Mesenchymal stem cell (in vitro differentiated cells and primary cell): ENCODE measurements around the gene SPATS2L.

Experiments used
- DNase-seq: peaks from one replicate; pipeline ENCODE4 v3.0.0-alpha.2; 2013
- H2AFZ ChIP-seq: one replicate; pipeline ENCODE4 v1.6.1; 2013; ENCODE audit warnings: low read depth, mild to moderate bottlenecking, control low read depth, inconsistent platforms, low read length, moderate library complexity
- H2AK5ac ChIP-seq: 2 replicates; pipeline ENCODE4 v1.6.1; 2013; ENCODE audit warnings: low read length, moderate library complexity, mild to moderate bottlenecking, inconsistent platforms; ENCODE audit not compliant: severe bottlenecking
- H2BK120ac ChIP-seq: one replicate; pipeline ENCODE4 v1.6.1; 2013; ENCODE audit warnings: low read depth, mild to moderate bottlenecking, inconsistent platforms, low read length, moderate library complexity
- H2BK12ac ChIP-seq, 2 experiments: one replicate each; pipeline ENCODE4 v1.6.1; 2013; ENCODE audit warnings: inconsistent platforms in 2 of 2, low read length in 2 of 2, mild to moderate bottlenecking in 2 of 2, moderate library complexity in 2 of 2, control low read depth in 1 of 2
- H2BK15ac ChIP-seq: one replicate; pipeline ENCODE4 v1.6.1; 2013; ENCODE audit warnings: mild to moderate bottlenecking, low read depth, inconsistent platforms; ENCODE audit not compliant: poor library complexity, severe bottlenecking
- H2BK5ac ChIP-seq: 2 replicates; pipeline ENCODE4 v1.6.1; 2013; ENCODE audit warnings: low read depth, mild to moderate bottlenecking, low read length, control low read depth, inconsistent platforms; ENCODE audit not compliant: poor library complexity, severe bottlenecking
- H3K14ac ChIP-seq, 2 experiments: one replicate each; pipeline ENCODE4 v1.6.1; 2013; ENCODE audit warnings: inconsistent platforms in 2 of 2, low read length in 2 of 2, control low read depth in 1 of 2, mild to moderate bottlenecking in 1 of 2, moderate library complexity in 1 of 2
- H3K18ac ChIP-seq, 2 experiments: one replicate each; pipeline ENCODE4 v1.6.1; 2013; ENCODE audit warnings: inconsistent platforms in 2 of 2, low read length in 2 of 2, control low read depth in 1 of 2, low read depth in 1 of 2, mild to moderate bottlenecking in 1 of 2
- H3K23ac ChIP-seq, 2 experiments: one replicate each; pipeline ENCODE4 v1.6.1; 2013; ENCODE audit warnings: inconsistent platforms in 2 of 2, low read length in 2 of 2, mild to moderate bottlenecking in 2 of 2, moderate library complexity in 2 of 2, control low read depth in 1 of 2
- H3K27ac ChIP-seq: 2 replicates; pipeline ENCODE4 v1.5.1; 2013; ENCODE audit warnings: mild to moderate bottlenecking, moderate library complexity, low read length, control low read depth, inconsistent platforms; ENCODE audit not compliant: poor library complexity, severe bottlenecking
- H3K27me3 ChIP-seq, 2 experiments: 2 replicates each; pipeline versions ENCODE4 v1.6.1 to v1.7.0; 2013; ENCODE audit warnings: low read length in 2 of 2, mild to moderate bottlenecking in 2 of 2, moderate library complexity in 2 of 2, control low read depth in 1 of 2, inconsistent platforms in 1 of 2; ENCODE audit not compliant: control insufficient read depth in 1 of 2, insufficient read depth in 1 of 2
- H3K36me3 ChIP-seq, 2 experiments: 2 replicates each; pipeline versions ENCODE4 v1.6.1 to v1.7.0; 2013; ENCODE audit warnings: low read length in 2 of 2, control low read depth in 1 of 2, inconsistent platforms in 1 of 2, low read depth in 1 of 2, mild to moderate bottlenecking in 1 of 2; ENCODE audit not compliant: insufficient read depth in 2 of 2, control insufficient read depth in 1 of 2
- H3K4ac ChIP-seq, 2 experiments: one replicate each; pipeline ENCODE4 v1.6.1; 2013; ENCODE audit warnings: inconsistent platforms in 2 of 2, low read length in 2 of 2, mild to moderate bottlenecking in 2 of 2, moderate library complexity in 2 of 2, control low read depth in 1 of 2, low read depth in 1 of 2
- H3K4me1 ChIP-seq: 2 replicates; pipeline ENCODE4 v1.6.1; 2013; ENCODE audit warnings: low read depth, low read length, control low read depth; ENCODE audit not compliant: control insufficient read depth, insufficient read depth
- H3K4me2 ChIP-seq: 2 replicates; pipeline ENCODE4 v1.6.1; 2013; ENCODE audit warnings: low read length, mild to moderate bottlenecking, inconsistent platforms; ENCODE audit not compliant: poor library complexity, severe bottlenecking
- H3K4me3 ChIP-seq, 2 experiments: 2 replicates each; pipeline versions ENCODE4 v1.5.1 to v1.7.0; 2013; ENCODE audit warnings: low read length in 2 of 2, mild to moderate bottlenecking in 2 of 2, control low read depth in 1 of 2, low read depth in 1 of 2; ENCODE audit not compliant: insufficient read depth in 1 of 2
- H3K79me1 ChIP-seq: replicated peaks from 2 replicates; pipeline ENCODE4 v1.6.1; 2013; ENCODE audit warnings: mild to moderate bottlenecking, control low read depth, low read length, inconsistent platforms; ENCODE audit not compliant: poor library complexity, severe bottlenecking
- H3K9ac ChIP-seq: 2 replicates; pipeline ENCODE4 v1.7.0; 2013; ENCODE audit warnings: mild to moderate bottlenecking, low read length, moderate library complexity
- H3K9me3 ChIP-seq: 2 replicates; pipeline ENCODE4 v1.7.0; 2013; ENCODE audit warnings: mild to moderate bottlenecking, low read length; ENCODE audit not compliant: control insufficient read depth
- H4K8ac ChIP-seq: one replicate; pipeline ENCODE4 v1.6.1; 2013; ENCODE audit warnings: inconsistent platforms, mild to moderate bottlenecking, low read length, moderate library complexity
- H4K91ac ChIP-seq: one replicate; pipeline ENCODE4 v1.6.1; 2013; ENCODE audit warnings: mild to moderate bottlenecking, low read length, inconsistent platforms
- WGBS: methylation state at CpG from one replicate; pipeline ENCODE4 v1.1.7; 2013; ENCODE audit warnings: mixed read lengths; 5-methylcytosine and 5-hydroxymethylcytosine counted together

SPATS2L gene

DNA sequence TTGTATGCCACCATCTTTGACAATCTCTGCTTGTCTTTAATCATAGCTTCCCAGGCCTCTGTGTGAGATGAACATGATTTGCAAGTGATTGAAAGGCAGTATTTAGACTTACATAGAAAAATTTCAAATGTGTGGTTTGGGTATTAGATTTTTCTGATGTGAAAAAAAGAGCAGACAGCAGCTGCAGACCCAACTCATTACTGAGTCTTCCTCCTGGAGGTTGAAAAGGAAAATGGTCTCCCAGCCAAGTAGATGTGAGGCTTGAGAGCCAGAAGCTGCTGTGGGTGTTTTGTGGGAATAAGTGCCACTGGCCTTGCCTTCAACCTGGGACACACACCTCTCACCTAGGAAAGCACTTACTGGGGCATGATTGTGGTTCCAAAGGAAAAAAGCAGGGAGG is 110.9 kb downstream of the SPATS2L start:
- Histone ChIP-seq H2BK120ac (no peak overlapping the region), H3K4me3 (no peak overlapping the region), H3K79me1 (peaks cover 20% of the 10 kb centered on the region), H3K4me2 (no peak overlapping the region), H3K18ac (no peak overlapping the region), H3K4me1 (no peaks in the 10 kb centered on the region), H2AFZ (no peak overlapping the region), H3K9me3 (no peaks in the 10 kb centered on the region), H3K27me3 (no peaks in the 10 kb centered on the region), H3K23ac (no peak overlapping the region), H3K14ac (no peak overlapping the region), H4K8ac (no peak overlapping the region), H3K36me3 (peaks cover 24 to 58% of the 10 kb centered on the region in 2 experiments), H2BK5ac (no peak overlapping the region), H2AK5ac (peak overlapping the region; percentile 26), H2BK15ac (no peak overlapping the region), H3K27ac (no peak overlapping the region), H2BK12ac (no peak overlapping the region), H4K91ac (no peak overlapping the region), H3K4ac (no peak overlapping the region), H3K9ac (no peak overlapping the region)
- DNase-seq: no peak

DNA sequence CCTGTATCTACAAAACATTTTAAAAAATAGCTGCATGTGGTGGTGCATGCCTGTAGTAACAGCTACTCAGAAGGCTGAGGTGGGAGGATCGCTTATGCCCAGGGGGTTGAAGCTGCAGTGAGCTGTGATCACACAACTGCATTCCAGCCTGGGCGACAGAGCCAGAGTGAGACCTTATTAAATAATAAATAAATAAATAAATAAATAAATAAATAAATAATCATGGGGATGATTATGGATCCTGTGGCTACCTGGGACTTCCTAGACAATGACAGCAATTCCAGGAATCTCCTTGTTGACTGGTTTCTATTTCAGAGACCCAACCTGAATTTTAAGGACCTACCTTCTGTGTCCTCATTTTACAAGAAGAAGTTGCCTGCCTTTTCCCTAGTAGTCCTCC is 111.9 kb downstream of the SPATS2L start:
- DNase-seq: no peak
- H3K4ac ChIP-seq: no peak overlapping the region
- WGBS: 100% methylated on average over 1 of the region's 2 CpGs
- no peaks in the 10 kb centered on the region for H3K27me3 ChIP-seq
- no peak overlapping the region for H2AFZ ChIP-seq
- H2BK5ac ChIP-seq: no peak overlapping the region
- peaks cover 24 to 63% of the 10 kb centered on the region in 2 experiments for H3K36me3 ChIP-seq
- H2BK12ac ChIP-seq: no peak overlapping the region
- H4K8ac ChIP-seq: no peak overlapping the region
- no peak overlapping the region for H2AK5ac ChIP-seq
- no peak overlapping the region for H3K4me2 ChIP-seq
- H4K91ac ChIP-seq: no peak overlapping the region
- no peaks in the 10 kb centered on the region for H3K9me3 ChIP-seq
- H3K27ac ChIP-seq: no peak overlapping the region
- H3K79me1 ChIP-seq: peaks cover 22% of the 10 kb centered on the region
- no peak overlapping the region for H3K4me3 ChIP-seq
- no peaks in the 10 kb centered on the region for H3K4me1 ChIP-seq
- H2BK15ac ChIP-seq: no peak overlapping the region
- no peak overlapping the region for H3K18ac ChIP-seq
- no peak overlapping the region for H2BK120ac ChIP-seq
- H3K9ac ChIP-seq: no peak overlapping the region
- no peak overlapping the region for H3K14ac ChIP-seq
- no peak overlapping the region for H3K23ac ChIP-seq

DNA sequence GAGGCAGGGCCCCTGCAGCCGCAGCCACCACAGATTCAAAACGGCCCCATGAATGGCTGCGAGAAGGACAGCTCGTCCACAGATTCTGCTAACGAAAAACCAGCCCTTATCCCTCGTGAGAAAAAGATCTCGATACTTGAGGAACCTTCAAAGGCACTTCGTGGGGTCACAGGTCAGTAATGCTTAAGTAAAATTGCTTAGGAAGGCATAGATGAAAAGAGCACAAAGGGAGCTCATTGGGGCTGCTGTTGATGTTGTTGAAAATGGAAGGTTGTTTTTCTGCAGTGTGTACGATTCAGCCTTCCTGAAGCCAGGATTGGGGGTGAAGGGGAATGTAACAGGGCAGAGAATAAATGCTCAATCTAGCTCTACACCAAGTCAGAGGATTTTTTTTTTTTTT is 112.8 kb downstream of the SPATS2L start:
- Histone ChIP-seq H3K9ac (no peak overlapping the region), H3K14ac (no peak overlapping the region), H3K4me2 (no peak overlapping the region), H4K91ac (no peak overlapping the region), H2AFZ (no peak overlapping the region), H3K4me3 (no peak overlapping the region), H3K79me1 (peaks cover 20% of the 10 kb centered on the region), H3K36me3 (peaks cover 24 to 54% of the 10 kb centered on the region in 2 experiments), H2BK15ac (no peak overlapping the region), H3K4ac (no peak overlapping the region), H3K4me1 (no peaks in the 10 kb centered on the region), H3K27me3 (no peaks in the 10 kb centered on the region), H2BK5ac (no peak overlapping the region), H2BK12ac (no peak overlapping the region), H4K8ac (no peak overlapping the region), H2AK5ac (no peak overlapping the region), H3K9me3 (no peaks in the 10 kb centered on the region), H3K18ac (no peak overlapping the region), H2BK120ac (no peak overlapping the region), H3K27ac (no peak overlapping the region), H3K23ac (no peak overlapping the region)
- DNase-seq: no peak
- WGBS: 93% methylated on average over 9 of the region's 9 CpGs

- Histone ChIP-seq H3K18ac (no peak overlapping the region), H3K9me3 (no peaks in the 10 kb centered on the region), H3K27ac (no peak overlapping the region), H3K4ac (no peak overlapping the region), H2AK5ac (no peak overlapping the region), H3K14ac (no peak overlapping the region), H4K91ac (no peak overlapping the region), H3K9ac (no peak overlapping the region), H3K36me3 (peaks cover 29 to 59% of the 10 kb centered on the region in 2 experiments), H2AFZ (no peak overlapping the region), H2BK12ac (no peak overlapping the region), H4K8ac (no peak overlapping the region), H2BK120ac (no peak overlapping the region), H2BK5ac (no peak overlapping the region), H3K23ac (no peak overlapping the region), H3K79me1 (peaks cover 24% of the 10 kb centered on the region), H3K27me3 (no peaks in the 10 kb centered on the region), H3K4me2 (no peak overlapping the region), H3K4me3 (no peak overlapping the region), H2BK15ac (no peak overlapping the region), H3K4me1 (no peaks in the 10 kb centered on the region)
- DNase-seq: no peak
- WGBS: 100% methylated on average over 1 of the region's 1 CpG
Observed at GRCh38 chr2:200421270-200421669, 114.8 kb downstream of the SPATS2L start.
